HEK293T (cell line): ENCODE data around the gene FBXW7.

Source experiments
- CTCF ChIA-PET: fragments of 350-600 bp; formaldehyde crosslinking; extraction: SDS; loops from one replicate; lab custom pipeline; 2021; ENCODE audit warnings: antibody characterized with exemption, inconsistent platforms; lab: Yijun Ruan, JAX
- POLR2A ChIA-PET: fragments of 350-600 bp; formaldehyde crosslinking; extraction: SDS; loops from one replicate; lab custom pipeline; 2020; ENCODE audit warnings: antibody characterized with exemption, inconsistent platforms; lab: Yijun Ruan, JAX
- DNase-seq: peaks from one replicate; pipeline ENCODE4 v3.0.0; 2012; ENCODE audit warnings: mixed read lengths; ENCODE audit errors: extremely low spot score
- ARNT ChIP-seq: fragments of 450-650 bp; IDR thresholded peaks from 2 replicates; pipeline ENCODE4 v1.6.1; 2017; ENCODE audit warnings: mild to moderate bottlenecking
- BHLHE40 ChIP-seq: fragments of 450-650 bp; IDR thresholded peaks from 2 replicates; pipeline ENCODE4 v1.6.1; 2016; ENCODE audit warnings: mild to moderate bottlenecking, moderate library complexity, borderline replicate concordance
- CTBP1 ChIP-seq: fragments of 450-650 bp; IDR thresholded peaks from 2 replicates; pipeline ENCODE4 v1.6.1; 2016; ENCODE audit warnings: borderline replicate concordance
- ELF4 ChIP-seq: fragments of 450-650 bp; IDR thresholded peaks from 2 replicates; pipeline ENCODE4 v1.6.1; 2017; ENCODE audit warnings: antibody characterized with exemption
- FOXA1 ChIP-seq: fragments of 450-650 bp; IDR thresholded peaks from 2 replicates; pipeline ENCODE4 v1.6.1; 2016; ENCODE audit warnings: mild to moderate bottlenecking
- FOXK2 ChIP-seq: fragments of 450-650 bp; IDR thresholded peaks from 2 replicates; pipeline ENCODE4 v1.6.1; 2016; ENCODE audit warnings: mild to moderate bottlenecking
- FOXM1 ChIP-seq: fragments of 450-650 bp; IDR thresholded peaks from 2 replicates; pipeline ENCODE4 v1.6.1; 2017; ENCODE audit warnings: mild to moderate bottlenecking, borderline replicate concordance
- HDGF ChIP-seq: fragments of 450-650 bp; IDR thresholded peaks from 2 replicates; pipeline ENCODE4 v1.6.1; 2017; ENCODE audit warnings: antibody characterized with exemption, borderline replicate concordance
- L3MBTL2 ChIP-seq: fragments of 450-650 bp; conservative IDR thresholded peaks from 2 replicates; pipeline ENCODE4 v1.6.1; 2016; ENCODE audit warnings: mild to moderate bottlenecking
- LEF1 ChIP-seq: fragments of 450-650 bp; IDR thresholded peaks from 2 replicates; pipeline ENCODE4 v1.6.1; 2017; ENCODE audit warnings: mild to moderate bottlenecking, borderline replicate concordance
- NFRKB ChIP-seq: fragments of 450-650 bp; IDR thresholded peaks from 2 replicates; pipeline ENCODE4 v1.6.1; 2016; ENCODE audit warnings: mild to moderate bottlenecking, moderate library complexity
- SP1 ChIP-seq: fragments of 450-650 bp; IDR thresholded peaks from 2 replicates; pipeline ENCODE4 v1.6.1; 2017
- SUZ12 ChIP-seq: fragments of 450-650 bp; IDR thresholded peaks from 2 replicates; pipeline ENCODE4 v1.6.1; 2016; ENCODE audit warnings: mild to moderate bottlenecking
- TARDBP ChIP-seq: fragments of 450-650 bp; IDR thresholded peaks from 2 replicates; pipeline ENCODE4 v1.6.1; 2016
- ZNF384 ChIP-seq: fragments of 450-650 bp; IDR thresholded peaks from 2 replicates; pipeline ENCODE4 v1.6.1; 2016
- TF ChIP-seq, protein P1 (sequence below): fragments of 450-650 bp; IDR thresholded peaks from 2 replicates; pipeline ENCODE4 v1.6.1; 2016

FBXW7 gene

DNA sequence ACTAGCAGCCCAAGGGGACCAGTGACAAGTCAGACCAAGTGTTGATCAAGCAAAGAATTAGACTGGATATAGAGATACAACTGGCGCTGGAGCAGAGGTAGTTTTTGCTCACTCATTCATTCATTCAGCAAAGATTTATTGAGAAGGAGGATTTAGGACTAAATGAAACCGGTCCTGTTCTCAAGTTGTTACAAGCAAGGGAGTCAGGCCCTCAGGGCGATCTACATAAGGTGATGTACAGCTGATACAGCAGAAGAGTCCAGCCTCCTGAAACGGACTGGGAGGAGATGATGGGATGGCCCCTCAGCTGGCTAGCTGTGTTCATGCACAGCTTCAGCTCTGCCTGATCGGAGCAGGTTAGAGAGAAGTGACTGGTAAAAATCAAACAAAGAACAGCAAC lies 242.4 kb downstream of the FBXW7 start:
- no peak for TF ChIP-seq ZNF384
- TF ChIP-seq SUZ12: no peak
- TF ChIP-seq NFRKB: no peak
- TF ChIP-seq LEF1: no peak
- no peak for TF ChIP-seq BHLHE40
- TF ChIP-seq FOXM1: no peak
- no peak for TF ChIP-seq ELF4
- no peak for TF ChIP-seq L3MBTL2
- TF ChIP-seq FOXA1: no peak
- TF ChIP-seq SP1: no peak
- no peak for TF ChIP-seq TARDBP
- TF ChIP-seq, protein P1, sequence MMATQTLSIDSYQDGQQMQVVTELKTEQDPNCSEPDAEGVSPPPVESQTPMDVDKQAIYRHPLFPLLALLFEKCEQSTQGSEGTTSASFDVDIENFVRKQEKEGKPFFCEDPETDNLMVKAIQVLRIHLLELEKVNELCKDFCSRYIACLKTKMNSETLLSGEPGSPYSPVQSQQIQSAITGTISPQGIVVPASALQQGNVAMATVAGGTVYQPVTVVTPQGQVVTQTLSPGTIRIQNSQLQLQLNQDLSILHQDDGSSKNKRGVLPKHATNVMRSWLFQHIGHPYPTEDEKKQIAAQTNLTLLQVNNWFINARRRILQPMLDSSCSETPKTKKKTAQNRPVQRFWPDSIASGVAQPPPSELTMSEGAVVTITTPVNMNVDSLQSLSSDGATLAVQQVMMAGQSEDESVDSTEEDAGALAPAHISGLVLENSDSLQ: no peak
- no peak for TF ChIP-seq FOXK2
- no peak for TF ChIP-seq HDGF
- TF ChIP-seq CTBP1: no peak
- TF ChIP-seq ARNT: no peak
- POLR2A ChIA-PET: no interaction called here
- no peak for DNase-seq
- CTCF ChIA-PET: interaction anchor here (0.5 kb wide), 1 partner anchor 1300 kb away, joined by 3 read pairs; no protein-coding TSS in a partner anchor

DNA sequence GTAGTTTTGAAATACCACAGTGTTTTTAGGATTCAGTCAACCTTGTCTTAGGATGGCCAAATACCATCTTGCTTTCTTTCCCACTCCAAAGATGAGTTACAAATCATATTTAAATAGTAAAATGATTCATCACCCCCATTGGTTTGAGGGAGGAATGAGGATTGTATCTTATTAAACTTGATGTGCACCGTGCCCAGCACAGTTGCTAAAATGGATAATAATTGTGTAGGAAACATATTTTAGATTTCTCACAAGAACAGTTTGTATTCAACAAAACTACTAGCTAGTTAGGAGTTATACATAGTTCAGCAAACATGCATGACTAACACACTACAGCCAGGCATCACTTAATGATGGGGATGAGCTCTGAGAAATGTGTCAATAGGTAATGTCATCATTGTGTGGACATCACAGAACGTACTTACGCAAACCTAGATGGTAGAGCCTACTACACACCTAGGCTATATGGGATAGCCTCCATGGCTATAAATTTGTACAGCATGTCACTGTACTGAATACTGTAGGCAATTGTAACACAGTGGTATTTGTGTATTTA lies 245.4 kb downstream of the FBXW7 start:
- no peak for DNase-seq
- ChIA-PET CTCF (no interaction called here), POLR2A (no interaction called here)

DNA sequence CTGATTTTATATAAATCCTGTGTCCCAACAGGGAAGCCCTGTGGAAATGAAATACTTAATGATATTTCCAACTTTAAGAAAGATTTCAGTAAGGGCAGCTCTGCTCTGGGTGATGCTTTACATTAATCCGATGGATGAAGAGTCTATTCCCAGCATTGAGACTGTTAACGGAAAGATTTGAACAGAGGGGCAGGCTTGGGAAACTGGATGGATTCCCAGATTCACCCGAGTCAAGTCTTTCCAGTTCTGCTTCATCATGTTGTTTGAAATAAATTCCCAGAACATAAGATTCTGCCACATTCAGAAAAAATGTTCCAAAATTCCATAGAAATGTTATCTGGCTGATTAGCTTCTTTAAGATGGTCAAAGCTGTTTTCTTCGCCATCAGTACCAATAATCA lies 246.0 kb downstream of the FBXW7 start:
- no peak for DNase-seq
- ChIA-PET CTCF (no interaction called here), POLR2A (no interaction called here)
- TF ChIP-seq NFRKB: no peak
- TF ChIP-seq CTBP1: no peak
- no peak for TF ChIP-seq FOXA1
- TF ChIP-seq FOXM1: no peak
- TF ChIP-seq L3MBTL2: no peak
- TF ChIP-seq HDGF: no peak
- no peak for TF ChIP-seq ELF4
- TF ChIP-seq TARDBP: no peak
- no peak for TF ChIP-seq ARNT
- TF ChIP-seq SP1: no peak

More for the DNA sequence above, 245.4 kb downstream of the FBXW7 start:
- no peak for TF ChIP-seq FOXM1
- TF ChIP-seq LEF1: no peak
- no peak for TF ChIP-seq SUZ12
- no peak for TF ChIP-seq TARDBP
- no peak for TF ChIP-seq ZNF384
- TF ChIP-seq, protein P1: no peak
- TF ChIP-seq ELF4: no peak
- TF ChIP-seq NFRKB: no peak
- no peak for TF ChIP-seq ARNT
- no peak for TF ChIP-seq FOXK2
- no peak for TF ChIP-seq CTBP1
- TF ChIP-seq L3MBTL2: no peak
- no peak for TF ChIP-seq HDGF
- no peak for TF ChIP-seq BHLHE40
- TF ChIP-seq SP1: no peak
- no peak for TF ChIP-seq FOXA1

DNA sequence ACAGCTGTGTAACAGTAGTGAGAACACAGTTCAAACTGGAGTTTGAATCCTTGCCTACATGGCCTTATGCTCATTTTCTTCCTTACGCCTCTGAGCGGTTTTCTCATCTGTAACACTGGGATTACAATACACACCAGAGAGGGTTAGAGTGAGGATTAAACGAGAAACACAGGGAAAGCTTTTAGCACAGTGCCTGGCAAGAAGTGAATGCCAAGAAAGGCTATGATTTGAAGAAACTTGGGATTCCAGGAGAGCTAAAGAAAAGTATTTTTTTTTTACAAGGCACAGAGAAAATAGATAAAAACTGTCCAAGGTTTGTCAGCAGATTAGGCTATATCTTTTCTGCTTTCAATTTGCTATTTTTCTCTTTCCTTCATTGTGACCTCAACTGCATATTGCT lies 246.4 kb downstream of the FBXW7 start:
- ChIA-PET CTCF (no interaction called here), POLR2A (no interaction called here)
- DNase-seq: no peak
- TF ChIP-seq ELF4 (no peak), HDGF (no peak), NFRKB (no peak), BHLHE40 (no peak), LEF1 (no peak), ARNT (no peak), FOXK2 (no peak), CTBP1 (no peak), TARDBP (no peak), ZNF384 (no peak), FOXA1 (no peak), SP1 (no peak), L3MBTL2 (no peak), SUZ12 (no peak), FOXM1 (no peak)
- TF ChIP-seq, protein P1: no peak

DNA sequence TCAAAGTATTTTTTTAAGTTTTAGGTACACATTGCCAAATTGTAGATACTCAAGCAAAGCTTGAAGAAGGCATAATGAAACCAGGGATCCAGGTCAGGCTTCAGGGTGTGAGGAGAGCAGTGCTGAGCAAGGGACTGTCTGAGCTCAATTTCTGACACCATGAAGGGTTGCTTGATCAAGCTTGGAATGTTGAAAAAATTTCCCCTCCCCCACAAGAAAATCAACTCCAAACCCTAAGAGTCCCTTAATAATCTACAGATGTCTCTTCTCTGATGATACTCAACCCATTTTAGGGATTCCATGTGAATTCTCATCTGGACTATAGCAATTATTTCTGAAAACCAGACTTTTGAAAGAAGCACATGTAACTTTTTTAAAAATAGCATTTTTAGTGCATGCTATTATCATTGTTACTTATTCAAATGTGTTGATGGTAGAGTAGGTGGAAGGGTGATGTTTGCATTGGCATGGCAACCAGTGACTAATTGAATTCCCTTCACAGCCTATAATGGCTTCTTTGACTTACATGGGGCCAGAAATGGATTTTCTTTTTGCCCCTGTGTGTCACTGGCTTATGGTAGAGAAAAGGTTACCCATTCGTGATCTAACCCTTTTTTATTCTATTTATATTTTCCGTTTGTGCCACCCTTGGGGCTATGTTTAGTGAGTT lies 252.0 kb downstream of the FBXW7 start:
- POLR2A ChIA-PET: no interaction called here
- no peak for TF ChIP-seq SP1
- TF ChIP-seq ARNT: no peak
- DNase-seq: no peak
- CTCF ChIA-PET: no interaction called here

DNA sequence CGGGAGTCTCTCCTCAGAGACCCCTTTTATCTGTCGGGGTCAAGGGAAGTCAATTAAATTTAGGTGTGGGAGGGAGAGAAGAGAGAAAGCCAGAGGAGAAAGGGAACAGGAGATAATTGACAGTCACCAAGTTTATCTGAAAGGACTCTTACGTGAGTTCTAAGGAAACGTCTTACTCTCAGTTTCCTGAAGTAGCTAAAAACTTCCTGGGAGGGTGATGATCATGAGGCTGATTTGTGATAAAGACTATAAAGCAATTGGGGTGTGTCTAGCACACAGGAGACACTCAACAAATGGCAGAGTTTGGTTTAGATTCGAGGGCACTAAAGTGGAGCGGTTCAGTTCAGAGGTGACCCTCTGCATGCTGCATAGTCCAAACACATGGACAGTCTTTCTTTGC lies 254.1 kb downstream of the FBXW7 start:
- ChIA-PET POLR2A (no interaction called here), CTCF (interaction anchor here (1.2 kb wide), 1 partner anchor 1065 kb away, joined by 4 read pairs; no protein-coding TSS in a partner anchor)
- TF ChIP-seq FOXA1: no peak
- no peak for DNase-seq
